Astrocyte (in vitro differentiated cells and primary cell): ENCODE measurements around the gene PPP4R2. TPM values are rescaled to one million over a fixed set of nuclear protein-coding genes. Genes with fewer than 3 reads are reported as not detected.

Experiments used
- DNase-seq: peaks from one replicate; pipeline ENCODE4 v3.0.0-alpha.2; 2010; ENCODE audit warnings: low read depth
- FAIRE-seq: peaks from 2 replicates; lab custom pipeline; 2011; peaks lifted over from hg19 to GRCh38; lab: Jason Lieb, UNC
- H2AFZ ChIP-seq: 2 replicates; pipeline ENCODE4 v1.6.0; 2012; ENCODE audit warnings: low read depth, low read length, inconsistent platforms
- H3K27ac ChIP-seq: 2 replicates; pipeline ENCODE4 v1.5.1; 2011; ENCODE audit warnings: low read depth, low read length, inconsistent platforms
- H3K27me3 ChIP-seq: 2 replicates; pipeline ENCODE4 v1.6.0; 2011; ENCODE audit warnings: low read length, inconsistent platforms; ENCODE audit not compliant: insufficient read depth
- H3K36me3 ChIP-seq: 2 replicates; pipeline ENCODE4 v1.5.1; 2011; ENCODE audit warnings: low read length, inconsistent platforms; ENCODE audit not compliant: insufficient read depth
- H3K4me1 ChIP-seq: 2 replicates; pipeline ENCODE4 v1.5.1; 2011; ENCODE audit warnings: low read length, inconsistent platforms; ENCODE audit not compliant: insufficient read depth
- H3K4me2 ChIP-seq: 2 replicates; pipeline ENCODE4 v1.6.0; 2012; ENCODE audit warnings: low read length, inconsistent platforms
- H3K4me3 ChIP-seq: 2 replicates; pipeline ENCODE4 v1.5.1; 2011; ENCODE audit warnings: low read depth, mild to moderate bottlenecking, low read length, inconsistent platforms; ENCODE audit not compliant: insufficient read depth
- H3K79me2 ChIP-seq: 2 replicates; pipeline ENCODE4 v1.6.0; 2012; ENCODE audit warnings: mild to moderate bottlenecking, low read length, inconsistent platforms; ENCODE audit not compliant: insufficient read depth
- H3K9ac ChIP-seq: 2 replicates; pipeline ENCODE4 v1.6.0; 2012; ENCODE audit warnings: mild to moderate bottlenecking, low read length, inconsistent platforms
- H3K9me3 ChIP-seq: 2 replicates; pipeline ENCODE4 v1.5.1; 2012; ENCODE audit warnings: low read depth, mild to moderate bottlenecking, low read length, inconsistent platforms; ENCODE audit not compliant: insufficient read depth
- H4K20me1 ChIP-seq: 2 replicates; pipeline ENCODE4 v1.6.0; 2012; ENCODE audit warnings: low read length, inconsistent platforms; ENCODE audit not compliant: insufficient read depth
- H3K27ac Mint-ChIP-seq: one replicate; pipeline ENCODE4 v1.8.0; 2021; ENCODE audit warnings: mild to moderate bottlenecking, mixed read lengths; ENCODE audit not compliant: unreplicated experiment
- H3K27me3 Mint-ChIP-seq: one replicate; pipeline ENCODE4 v1.8.0; 2021; ENCODE audit warnings: low read depth, mixed read lengths; ENCODE audit not compliant: unreplicated experiment
- H3K36me3 Mint-ChIP-seq: one replicate; pipeline ENCODE4 v1.8.0; 2021; ENCODE audit warnings: low read depth, mixed read lengths; ENCODE audit not compliant: unreplicated experiment
- H3K4me1 Mint-ChIP-seq: one replicate; pipeline ENCODE4 v1.8.0; 2021; ENCODE audit warnings: low read depth, mixed read lengths; ENCODE audit not compliant: unreplicated experiment
- H3K4me3 Mint-ChIP-seq: one replicate; pipeline ENCODE4 v1.8.0; 2021; ENCODE audit warnings: mild to moderate bottlenecking, moderate library complexity, mixed read lengths; ENCODE audit not compliant: unreplicated experiment
- H3K9me3 Mint-ChIP-seq: one replicate; pipeline ENCODE4 v1.8.0; 2021; ENCODE audit warnings: mild to moderate bottlenecking, mixed read lengths; ENCODE audit not compliant: unreplicated experiment
- CTCF ChIP-seq: IDR thresholded peaks from 2 replicates; pipeline ENCODE4 v1.5.1; 2011; ENCODE audit warnings: low read depth, mild to moderate bottlenecking, inconsistent platforms, low read length, moderate library complexity; ENCODE audit not compliant: insufficient read depth
- EZH2 ChIP-seq: IDR thresholded peaks from 2 replicates; pipeline ENCODE4 v1.6.1; 2012; ENCODE audit warnings: mild to moderate bottlenecking, low read length, inconsistent platforms; ENCODE audit not compliant: insufficient read depth
- total RNA-seq: library from RNA; stranded (reverse); gene quantifications from 2 replicates; pipeline ENCODE4 v1.2.1, GENCODE V29; 2021

PPP4R2 gene
- total RNA-seq, 1 donor from 2014 or later = 98.5 TPM

- Mint-ChIP-seq H3K36me3 (peaks cover 34% of the 10 kb centered on the region), H3K27ac (no peak overlapping the region), H3K27me3 (no peaks in the 10 kb centered on the region), H3K4me3 (no peak overlapping the region), H3K4me1 (no peaks in the 10 kb centered on the region), H3K9me3 (no peaks in the 10 kb centered on the region)
- H3K4me3 ChIP-seq = no peak overlapping the region
- H2AFZ ChIP-seq = no peak overlapping the region
- H3K79me2 ChIP-seq = no peaks in the 10 kb centered on the region
- peaks cover 3% of the 10 kb centered on the region for H3K36me3 ChIP-seq
- H3K9me3 ChIP-seq = no peaks in the 10 kb centered on the region
- no peak for TF ChIP-seq CTCF
- TF ChIP-seq EZH2 = no peak
- H3K9ac ChIP-seq = no peak overlapping the region
- DNase-seq = no peak
- H3K27ac ChIP-seq = no peak overlapping the region
- H3K27me3 ChIP-seq = no peaks in the 10 kb centered on the region
- FAIRE-seq = no peak
- H4K20me1 ChIP-seq = no peaks in the 10 kb centered on the region
- no peak overlapping the region for H3K4me2 ChIP-seq
- H3K4me1 ChIP-seq = no peaks in the 10 kb centered on the region
Measured at GRCh38 chr3:72969766-72970165, 26.8 kb upstream of the PPP4R2 start.

- Mint-ChIP-seq H3K27ac (no peak overlapping the region), H3K4me3 (no peak overlapping the region), H3K36me3 (peaks cover 33% of the 10 kb centered on the region), H3K27me3 (no peaks in the 10 kb centered on the region), H3K4me1 (no peaks in the 10 kb centered on the region), H3K9me3 (no peaks in the 10 kb centered on the region)
- no peak for DNase-seq
- Histone ChIP-seq H2AFZ (no peak overlapping the region), H3K27ac (no peak overlapping the region), H3K4me3 (no peak overlapping the region), H3K9ac (no peak overlapping the region), H3K4me2 (no peak overlapping the region), H3K9me3 (no peaks in the 10 kb centered on the region), H3K27me3 (no peaks in the 10 kb centered on the region), H3K79me2 (no peaks in the 10 kb centered on the region), H4K20me1 (no peaks in the 10 kb centered on the region), H3K36me3 (peaks cover 3% of the 10 kb centered on the region), H3K4me1 (no peaks in the 10 kb centered on the region)
- FAIRE-seq = no peak
- TF ChIP-seq CTCF = no peak
- no peak for TF ChIP-seq EZH2
Measured at GRCh38 chr3:72970942-72971341, 25.7 kb upstream of the PPP4R2 start.

- no peaks in the 10 kb centered on the region for H3K79me2 ChIP-seq
- H3K4me3 ChIP-seq = no peak overlapping the region
- no peaks in the 10 kb centered on the region for H3K9me3 ChIP-seq
- no peak overlapping the region for H3K4me2 ChIP-seq
- no peak for DNase-seq
- H3K27ac ChIP-seq = no peak overlapping the region
- no peak overlapping the region for H2AFZ ChIP-seq
- Mint-ChIP-seq H3K27ac (no peak overlapping the region), H3K36me3 (peaks cover 27% of the 10 kb centered on the region), H3K9me3 (no peaks in the 10 kb centered on the region), H3K4me3 (no peak overlapping the region), H3K4me1 (peaks cover 3% of the 10 kb centered on the region), H3K27me3 (no peaks in the 10 kb centered on the region)
- H4K20me1 ChIP-seq = no peaks in the 10 kb centered on the region
- no peaks in the 10 kb centered on the region for H3K4me1 ChIP-seq
- no peak for TF ChIP-seq CTCF
- TF ChIP-seq EZH2 = no peak
- FAIRE-seq = no peak
- peaks cover under 1% of the 10 kb centered on the region for H3K36me3 ChIP-seq
- no peaks in the 10 kb centered on the region for H3K27me3 ChIP-seq
- H3K9ac ChIP-seq = no peak overlapping the region
Measured at GRCh38 chr3:72972706-72973030, 23.9 kb upstream of the PPP4R2 start.
